H1 (cell line): ENCODE results near the gene BBS7. TPM values are rescaled to one million over a fixed set of nuclear protein-coding genes. Genes with fewer than 3 reads are reported as not detected.

Source experiments
- CHD7 ChIP-seq: fragments of 300-600 bp; sonication (generic); IDR thresholded peaks from 2 replicates; pipeline ENCODE4 v1.7.1; 2012; ENCODE audit warnings: low read length, moderate library complexity, mild to moderate bottlenecking, inconsistent platforms; ENCODE audit not compliant: insufficient replicate concordance
- CTBP2 ChIP-seq: IDR thresholded peaks from 2 replicates; pipeline ENCODE4 v1.7.0; 2011; ENCODE audit warnings: borderline replicate concordance, mild to moderate bottlenecking, moderate library complexity, mixed read lengths, low read length; ENCODE audit not compliant: insufficient read depth, insufficient read length
- CTCF ChIP-seq, 3 experiments: IDR thresholded peaks; 1 replicate in 2 of 3; 2 replicates in 1 of 3; pipeline versions ENCODE4 v1.5.1 to v1.6.1; 2011; ENCODE audit warnings: low read length in 3 of 3, mild to moderate bottlenecking in 3 of 3, inconsistent platforms in 2 of 3, low read depth in 1 of 3, moderate library complexity in 1 of 3; ENCODE audit not compliant: insufficient read depth in 1 of 3; ENCODE audit errors: control extremely low read depth in 1 of 3
- POU5F1 ChIP-seq: IDR thresholded peaks from 2 replicates; pipeline ENCODE4 v1.6.1; 2011; ENCODE audit warnings: low read depth, mild to moderate bottlenecking, low read length, moderate library complexity
- TEAD4 ChIP-seq: IDR thresholded peaks from 2 replicates; pipeline ENCODE4 v1.6.1; 2012; ENCODE audit warnings: low read depth, low read length, inconsistent platforms, mixed read lengths
- polyA plus RNA-seq, 7 experiments: library from polyadenylated mRNA; depleted of rRNA in 3 of 7; stranded (reverse) in 5 of 7; unstranded in 2 of 7; fragments of >200 nt in 5 of 7; fragments of 200-250 nt in 2 of 7; gene quantifications; 1 replicate in 5 of 7; 2 replicates in 1 of 7; 4 replicates in 1 of 7; pipeline versions ENCODE4 v1.2.1 to v1.2.3, GENCODE V29; 2011 to 2013; ENCODE audit warnings: missing spikeins in 2 of 7, mixed read lengths in 2 of 7
- total RNA-seq: library from RNA; stranded (reverse); fragmentation: NEBNext Ultra II Directional; extraction: Animal tissue kit (Norgen Biotek cat#: 25700); gene quantifications from 2 replicates; pipeline ENCODE4 v1.2.1, GENCODE V29; 2021

The BBS7 gene
- total and polyA plus RNA-seq, 2 of the 8 experiments (the other 6 are each of a cell fraction or from before 2014, with no cell fraction given): 16.6 to 21.5 TPM

- no peak for TF ChIP-seq CHD7
- TF ChIP-seq TEAD4: no peak
- no peak for TF ChIP-seq POU5F1
- TF ChIP-seq CTBP2: no peak
- TF ChIP-seq CTCF (IDR thresholded peaks at IDR 0.05; ENCODE audit: control extremely low read depth in 1 of 3, insufficient read depth in 1 of 3, low read depth in 1 of 3, low read length in 3 of 3): no peak
These were observed 23.6 kb downstream of the BBS7 start (continued) for GRCh38 chr4:121846662-121847061.
